Hematopoietic multipotent progenitor cell treated with erythropoietin and hydrocortisone succinate and interleukin-3 and kit ligand, for 4 days (in vitro differentiated cells): Measurements from ENCODE around the gene CBARP.

Experiments
- DNase-seq: peaks from one replicate; pipeline ENCODE4 v3.0.0-alpha.2; 2015

Gene CBARP

GRCh38 chr19:1250437-1251260, 12.8 kb upstream of the CBARP start:
- peak; percentile 85 for DNase-seq

GRCh38 chr19:1249990-1250436, 12.2 kb upstream of the CBARP start:
- DNase-seq = no peak

GRCh38 chr19:1249298-1249989, 11.6 kb upstream of the CBARP start:
- DNase-seq = peak; percentile 98

- peak; percentile 84 for DNase-seq
Measured at GRCh38 chr19:1248786-1249297, 11.0 kb upstream of the CBARP start.

- peak; percentile 85 for DNase-seq
Measured at GRCh38 chr19:1248139-1248785, 10.5 kb upstream of the CBARP start, which contains the start of gene MIDN. Gene MIDN, plus strand, starts transcription at chr19:1248583. Its CDS starts 1,714 bp downstream, at chr19:1250297.

- DNase-seq = no peak
Measured at GRCh38 chr19:1247748-1248138, 9.9 kb upstream of the CBARP start.

GRCh38 chr19:1246265-1247087, 8.7 kb upstream of the CBARP start:
- peak; percentile 11 for DNase-seq

- DNase-seq = no peak
Measured at GRCh38 chr19:1245494-1246264, 7.9 kb upstream of the CBARP start.

- DNase-seq = peak; percentile 63
Measured at GRCh38 chr19:1244693-1245451, 7.1 kb upstream of the CBARP start.

- DNase-seq = peak; percentile 93
Measured at GRCh38 chr19:1243768-1244692, 6.2 kb upstream of the CBARP start.

GRCh38 chr19:1241417-1242095, 3.8 kb upstream of the CBARP start, which contains the start of gene ATP5F1D:
Gene ATP5F1D, plus strand, starts transcription at chr19:1241751. Its CDS starts 100 bp downstream, at chr19:1241851.
- peak; percentile 99 for DNase-seq

- no peak for DNase-seq
Measured at GRCh38 chr19:1240925-1241324, 3.1 kb upstream of the CBARP start.

- DNase-seq = peak; percentile 96
Measured at GRCh38 chr19:1239796-1240737, 2.3 kb upstream of the CBARP start.

- no peak for DNase-seq
Measured at GRCh38 chr19:1239420-1239795, 1.6 kb upstream of the CBARP start.

- DNase-seq = no peak
Measured at GRCh38 chr19:1238369-1239303, 831 bp upstream of the CBARP start.

GRCh38 chr19:1237027-1237659, 662 bp downstream of the CBARP start:
- DNase-seq = no peak
